GM18520 (cell line): Measurements from ENCODE around the gene NAALADL2.
"Not testable (repeated sequence)": the region's sequence is repeated elsewhere in the genome, so short reads cannot be mapped to it uniquely, and the experiment has no call there.

ENCODE experiments used
- ATAC-seq: cut with Tn5 transposase; IDR thresholded peaks from one replicate; pipeline ENCODE4 v1.9.1; 2021; ENCODE audit not compliant: unreplicated experiment

NAALADL2 gene

GRCh38 chr3:175728566-175728965 lies 869.4 kb downstream of the NAALADL2 start:
- no peak for ATAC-seq

DNA sequence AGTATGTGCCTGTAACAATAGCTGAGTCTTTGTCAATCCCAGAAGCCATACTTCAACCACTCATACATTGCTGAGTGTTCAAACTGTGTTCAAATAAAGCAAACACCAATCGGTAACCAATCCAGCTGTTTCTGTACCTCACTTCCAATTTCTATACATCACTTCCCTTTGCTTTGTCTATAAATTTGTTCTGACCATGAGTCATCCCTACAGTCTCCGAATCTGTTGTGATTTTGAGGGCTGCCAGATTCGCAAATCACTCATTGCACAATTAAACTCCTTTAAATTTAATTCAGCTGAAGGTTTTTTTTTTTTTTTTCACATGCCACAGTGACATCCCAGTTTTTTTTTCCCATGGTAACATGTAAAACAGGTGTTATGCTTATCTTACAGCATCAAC lies 870.3 kb downstream of the NAALADL2 start:
- no peak for ATAC-seq

GRCh38 chr3:175731543-175731942 lies 872.4 kb downstream of the NAALADL2 start:
- ATAC-seq, result no peak

DNA sequence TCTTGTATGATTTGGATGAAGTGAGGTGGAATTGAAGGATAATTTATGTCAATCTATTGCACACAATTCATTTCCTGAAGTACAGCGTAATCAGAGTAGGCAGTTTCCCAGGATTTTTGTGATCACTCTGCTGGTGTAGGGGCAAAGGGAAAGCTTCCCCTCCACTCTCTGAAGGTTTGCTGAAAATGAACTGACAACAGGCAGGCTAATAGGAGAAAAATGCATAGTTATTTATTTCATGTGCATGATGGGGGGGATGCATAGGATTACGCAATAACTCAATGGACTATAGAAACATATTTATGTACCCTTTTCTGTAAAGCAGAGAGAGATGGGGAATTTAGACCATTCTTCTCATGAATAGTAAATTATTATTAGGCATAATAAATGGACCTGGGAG lies 872.9 kb downstream of the NAALADL2 start:
- ATAC-seq, result no peak

GRCh38 chr3:175735866-175736265 lies 876.7 kb downstream of the NAALADL2 start:
- ATAC-seq, result no peak

- ATAC-seq, result no peak
Observed at GRCh38 chr3:175737646-175738572, 878.8 kb downstream of the NAALADL2 start.

GRCh38 chr3:175741951-175742350 lies 882.8 kb downstream of the NAALADL2 start:
- no peak for ATAC-seq

- ATAC-seq, result no peak
Observed at GRCh38 chr3:175743733-175744400, 884.7 kb downstream of the NAALADL2 start.

DNA sequence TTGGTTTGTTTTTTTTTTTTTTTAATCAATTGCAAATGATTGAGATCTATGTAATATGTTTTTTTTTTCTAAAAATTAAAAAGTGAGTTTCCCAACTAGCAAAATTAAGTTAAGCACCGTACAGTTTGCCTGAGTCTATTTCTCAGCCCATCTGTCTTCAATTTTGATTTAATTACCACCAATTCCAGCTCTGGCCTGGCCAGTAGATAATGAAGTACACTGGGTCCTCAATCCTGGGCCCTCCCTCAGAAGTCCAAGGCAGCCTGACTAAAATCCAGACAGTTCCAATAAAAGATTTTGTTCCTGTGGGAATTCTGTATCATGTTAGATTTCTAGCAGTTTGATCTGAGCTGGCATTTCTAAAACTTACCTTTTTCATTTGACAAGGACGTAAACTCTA lies 887.2 kb downstream of the NAALADL2 start:
- ATAC-seq, result no peak

DNA sequence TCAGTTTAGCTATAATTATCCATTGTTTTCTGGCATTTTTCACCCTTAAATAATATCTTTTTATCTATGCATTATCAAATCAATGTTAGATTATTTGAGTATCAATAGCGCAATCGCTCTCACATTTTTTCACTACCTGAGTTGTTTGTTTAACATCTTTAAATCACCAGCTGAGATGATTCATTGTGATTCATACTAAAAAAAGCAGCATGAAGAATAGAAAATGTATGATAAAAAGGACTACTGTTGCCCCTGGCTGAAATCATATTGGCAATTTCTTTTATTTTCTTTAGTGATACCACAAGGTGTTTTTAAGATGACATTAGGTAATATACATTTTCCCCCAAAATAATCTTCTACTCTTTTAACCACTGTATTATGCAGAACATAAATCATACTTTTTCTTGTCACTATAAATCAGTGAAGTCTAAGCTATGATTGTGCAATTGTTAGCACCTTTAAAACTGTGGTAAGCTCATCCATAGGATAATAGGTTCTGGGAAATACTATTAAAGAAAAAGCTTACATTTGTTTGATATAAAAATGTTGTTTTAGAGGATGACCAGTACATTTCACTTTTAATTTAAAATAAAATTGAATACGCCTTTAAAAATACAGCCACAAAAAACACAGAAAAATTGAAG lies 889.1 kb downstream of the NAALADL2 start:
- ATAC-seq, result no peak

- no peak for ATAC-seq
Observed at GRCh38 chr3:175749981-175750380, 890.8 kb downstream of the NAALADL2 start.

DNA sequence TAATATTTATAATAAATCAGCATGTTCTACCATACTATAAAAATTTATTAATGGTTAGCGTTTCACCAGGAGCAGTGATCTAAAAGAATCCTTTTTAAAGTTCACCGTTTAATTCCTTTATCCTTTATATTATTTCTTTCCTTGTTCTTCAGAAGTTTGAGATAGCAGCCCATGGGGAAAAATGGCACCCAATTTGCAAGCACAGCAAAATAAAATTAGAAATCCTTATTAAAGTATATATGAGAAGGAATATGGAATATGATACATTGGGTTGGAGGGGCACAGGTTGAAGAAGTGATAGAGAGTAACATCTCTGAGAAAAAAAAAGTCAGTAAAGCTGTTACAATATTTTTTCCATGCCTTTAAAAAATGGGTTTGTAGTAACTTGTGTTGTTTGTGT lies 892.0 kb downstream of the NAALADL2 start:
- no peak for ATAC-seq

DNA sequence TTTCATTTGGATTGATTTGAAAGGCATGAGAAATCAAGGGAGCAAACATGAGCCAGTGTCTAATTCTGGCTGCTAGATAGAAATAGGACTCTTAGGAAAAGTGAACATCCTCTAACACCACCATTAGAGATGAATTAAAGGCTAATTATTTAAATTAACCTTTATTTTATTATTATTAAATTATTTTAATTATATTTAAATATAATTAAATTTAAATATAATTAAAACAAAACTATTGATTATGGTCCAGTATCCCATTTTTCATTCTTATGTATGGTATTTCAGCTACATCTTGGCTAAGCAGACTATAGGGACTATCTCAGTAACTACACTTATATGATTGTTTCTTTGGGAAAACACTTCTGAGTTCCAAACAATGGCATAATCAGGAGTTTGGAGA lies 904.8 kb downstream of the NAALADL2 start:
- no peak for ATAC-seq

GRCh38 chr3:175764722-175765121 lies 905.6 kb downstream of the NAALADL2 start:
- no peak for ATAC-seq

DNA sequence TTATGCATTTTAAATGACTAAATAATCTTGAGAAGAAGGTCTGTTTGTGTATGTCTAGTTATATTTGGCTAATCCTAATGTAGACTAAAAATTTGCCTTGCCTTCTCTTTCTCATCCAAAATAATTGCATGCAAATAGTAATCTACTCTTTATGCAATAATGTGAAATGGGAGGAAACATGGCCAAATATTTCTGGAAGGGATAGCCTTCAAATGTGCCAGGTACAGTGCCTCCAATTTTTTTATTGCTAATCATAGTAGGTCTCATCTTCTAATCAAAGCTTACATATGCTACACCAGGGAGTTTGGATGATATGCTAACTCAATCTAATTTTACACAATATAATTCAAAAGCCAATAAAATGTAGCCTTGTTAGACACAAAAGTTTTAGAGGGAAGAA lies 911.3 kb downstream of the NAALADL2 start:
- no peak for ATAC-seq

DNA sequence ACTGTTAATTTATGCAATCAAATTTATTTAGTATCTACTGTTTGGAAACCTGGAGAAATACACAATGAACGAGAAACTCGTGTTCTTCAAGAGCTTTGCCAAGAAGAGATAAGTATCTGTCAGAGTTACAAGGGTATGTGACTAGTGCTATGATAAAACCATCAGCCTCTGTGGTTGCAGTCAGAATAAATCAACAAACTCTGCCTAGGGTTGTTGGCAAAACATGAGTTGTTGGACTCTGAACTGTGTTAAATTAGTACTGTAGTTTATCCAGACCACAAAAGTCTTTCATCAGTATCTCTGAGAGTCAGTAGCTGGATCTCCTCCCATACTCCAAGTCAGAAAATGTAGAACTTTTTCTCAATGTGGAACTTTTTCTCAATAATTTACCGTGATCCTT lies 918.4 kb downstream of the NAALADL2 start:
- ATAC-seq, result no peak

DNA sequence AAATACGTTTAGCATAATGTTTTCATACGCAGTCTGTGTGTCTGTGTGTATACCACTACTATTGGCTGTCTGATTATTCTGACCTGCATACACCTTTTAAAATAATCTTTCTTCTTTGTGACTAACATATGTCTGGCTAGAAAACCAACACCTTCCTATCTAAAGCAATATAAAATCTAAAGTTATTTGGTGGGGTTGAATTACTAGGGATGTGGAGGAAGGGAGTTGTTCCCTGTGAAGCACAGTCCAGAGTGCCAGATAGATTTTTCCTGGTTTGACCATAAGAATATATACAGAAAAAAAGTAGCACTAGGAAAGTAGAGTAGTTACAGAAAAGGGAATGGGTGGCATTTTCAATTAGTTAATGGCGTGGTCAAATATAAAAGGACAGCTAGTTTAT lies 918.8 kb downstream of the NAALADL2 start:
- ATAC-seq, result no peak

- no peak for ATAC-seq
Observed at GRCh38 chr3:175778994-175779393, 919.9 kb downstream of the NAALADL2 start.

DNA sequence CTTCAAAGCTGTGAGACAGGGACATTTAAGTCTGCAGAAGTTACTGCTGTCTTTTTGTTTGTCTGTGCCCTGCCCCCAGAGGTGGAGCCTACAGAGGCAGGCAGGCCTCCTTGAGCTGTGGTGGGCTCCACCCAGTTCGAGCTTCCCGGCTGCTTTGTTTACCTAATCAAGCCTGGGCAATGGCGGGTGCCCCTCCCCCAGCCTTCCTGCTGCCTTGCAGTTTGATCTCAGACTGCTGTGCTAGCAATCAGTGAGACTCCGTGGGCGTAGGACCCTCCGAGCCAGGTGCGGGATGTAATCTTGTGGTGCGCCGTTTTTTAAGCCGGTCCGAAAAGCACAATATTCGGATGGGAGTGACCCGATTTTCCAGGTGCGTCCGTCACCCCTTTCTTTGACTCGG lies 928.0 kb downstream of the NAALADL2 start:
- ATAC-seq, result not testable (repeated sequence)

GRCh38 chr3:175792245-175792644 lies 933.1 kb downstream of the NAALADL2 start:
- ATAC-seq, result no peak

GRCh38 chr3:175798326-175798725 lies 939.2 kb downstream of the NAALADL2 start:
- no peak for ATAC-seq

GRCh38 chr3:175805825-175806224 lies 946.7 kb downstream of the NAALADL2 start:
- ATAC-seq, result no peak
